Epithelial cell of proximal tubule (primary cell): ENCODE measurements around the gene ZFYVE28. TPM values are rescaled to one million over a fixed set of nuclear protein-coding genes. Genes with fewer than 3 reads are reported as not detected.

Experiments
- DNase-seq: peaks from one replicate; pipeline ENCODE4 v3.0.0-alpha.2; 2011; ENCODE audit warnings: low read depth
- H3K4me3 ChIP-seq: 2 replicates; pipeline ENCODE4 v1.5.1; 2011; ENCODE audit warnings: low read depth, mild to moderate bottlenecking, low read length
- CTCF ChIP-seq: conservative IDR thresholded peaks from 2 replicates; pipeline ENCODE4 v1.5.1; 2012; ENCODE audit warnings: low read depth, mild to moderate bottlenecking, low read length
- total RNA-seq: library from RNA; depleted of rRNA; stranded (reverse); fragments of >200 nt; gene quantifications from 2 replicates; pipeline ENCODE4 v1.2.3, GENCODE V29; 2015

Gene ZFYVE28
- total RNA-seq, 1 donor from 2014 or later, result 0.58 TPM

GRCh38 chr4:2418650-2419571 lies 466 bp upstream of the ZFYVE28 start, which contains the start of gene CFAP99:
TSS of gene CFAP99 (plus strand) at chr4:2418955.
- H3K4me3 ChIP-seq, result peak within 1 kb of the TSS; percentile 68
- DNase-seq, result peak; percentile 54
- peak; percentile 26 for TF ChIP-seq CTCF

GRCh38 chr4:2417226-2417764 lies 1.1 kb downstream of the ZFYVE28 start:
- no peak for DNase-seq
- H3K4me3 ChIP-seq, result peak overlapping the region; percentile 68
- TF ChIP-seq CTCF, result no peak

- H3K4me3 ChIP-seq, result peak overlapping the region; percentile 68
- no peak for TF ChIP-seq CTCF
- no peak for DNase-seq
These were observed 1.8 kb downstream of the ZFYVE28 start for GRCh38 chr4:2416564-2417225.

- no peak for DNase-seq
- peak overlapping the region; percentile 68 for H3K4me3 ChIP-seq
- TF ChIP-seq CTCF, result no peak
These were observed 2.4 kb downstream of the ZFYVE28 start for GRCh38 chr4:2415881-2416563.

GRCh38 chr4:2415213-2415612 lies 3.2 kb downstream of the ZFYVE28 start:
- no peak overlapping the region for H3K4me3 ChIP-seq
- no peak for TF ChIP-seq CTCF

GRCh38 chr4:2413821-2414610 lies 4.4 kb downstream of the ZFYVE28 start:
- no peak for TF ChIP-seq CTCF
- DNase-seq, result no peak
- no peak overlapping the region for H3K4me3 ChIP-seq

More at GRCh38 chr4:2415213-2415612, 3.2 kb downstream of the ZFYVE28 start:
- no peak for DNase-seq
